Thyroid gland (tissue), 4 donors: ENCODE measurements around the gene MESP1. TPM values are rescaled to one million over a fixed set of nuclear protein-coding genes. Genes with fewer than 3 reads are reported as not detected.

Experiments
- DNase-seq, 2 donors: peaks; one replicate each; pipeline ENCODE4 v3.0.0-alpha.2; 2019
- H3K27ac ChIP-seq, 3 donors: fragments of 200-600 bp; sonication (generic); 1 replicate in 2 of 3; 2 replicates in 1 of 3; pipeline ENCODE4 v1.5.1; 2016 to 2019; ENCODE audit warnings: mild to moderate bottlenecking in 1 of 3, moderate library complexity in 1 of 3
- H3K27me3 ChIP-seq: fragments of 200-600 bp; sonication (generic); one replicate; pipeline ENCODE4 v1.5.1; 2019
- H3K36me3 ChIP-seq, 2 donors: fragments of 200-600 bp; sonication (generic); one replicate each; pipeline ENCODE4 v1.5.1; 2016 to 2019
- H3K4me1 ChIP-seq, 2 donors: fragments of 200-600 bp; sonication (generic); one replicate each; pipeline ENCODE4 v1.5.1; 2017 to 2019
- H3K4me3 ChIP-seq, 3 donors: fragments of 200-600 bp; sonication (generic); replicated peaks in 1 of 3; 1 replicate in 2 of 3; 2 replicates in 1 of 3; pipeline ENCODE4 v1.5.1; 2016; ENCODE audit warnings: mild to moderate bottlenecking in 1 of 3
- H3K9me3 ChIP-seq: fragments of 200-600 bp; sonication (generic); one replicate; pipeline ENCODE4 v1.5.1; 2017
- POLR2A ChIP-seq, 2 donors: fragments of 450-650 bp; IDR thresholded peaks; one replicate each; pipeline ENCODE4 v1.6.1; 2017; ENCODE audit warnings: antibody characterized with exemption in 2 of 2, mild to moderate bottlenecking in 2 of 2, moderate library complexity in 1 of 2
- WGBS, 2 donors: methylation state at CpG; one replicate each; pipeline ENCODE4 v1.1.5; 2017; 5-methylcytosine and 5-hydroxymethylcytosine counted together
- intact Hi-C: fragments of 100-400 bp; cut with DNase I; formaldehyde crosslinking; loops from one replicate; pipeline ENCODE4 v1.15.1; 2023
- total RNA-seq, 4 donors: library from RNA; depleted of rRNA; stranded (reverse); fragments of >200 nt; gene quantifications; one replicate each; pipeline ENCODE4 v1.2.3, GENCODE V29; 2016
- TF ChIP-seq, protein P1 (sequence below), 6 experiments: fragments of 200-600 bp in 3 of 6; fragments of 450-650 bp in 3 of 6; sonication (generic) in 3 of 6; IDR thresholded peaks; one replicate each; pipeline ENCODE4 v1.5.1; 2016 to 2019; ENCODE audit warnings: antibody characterized with exemption in 6 of 6, mild to moderate bottlenecking in 2 of 6, inconsistent platforms in 1 of 6, moderate library complexity in 1 of 6

MESP1 gene
- total RNA-seq, 4 donors from 2014 or later = 1.9 to 2.6 (median 2.1) TPM; not detected in 1

DNA sequence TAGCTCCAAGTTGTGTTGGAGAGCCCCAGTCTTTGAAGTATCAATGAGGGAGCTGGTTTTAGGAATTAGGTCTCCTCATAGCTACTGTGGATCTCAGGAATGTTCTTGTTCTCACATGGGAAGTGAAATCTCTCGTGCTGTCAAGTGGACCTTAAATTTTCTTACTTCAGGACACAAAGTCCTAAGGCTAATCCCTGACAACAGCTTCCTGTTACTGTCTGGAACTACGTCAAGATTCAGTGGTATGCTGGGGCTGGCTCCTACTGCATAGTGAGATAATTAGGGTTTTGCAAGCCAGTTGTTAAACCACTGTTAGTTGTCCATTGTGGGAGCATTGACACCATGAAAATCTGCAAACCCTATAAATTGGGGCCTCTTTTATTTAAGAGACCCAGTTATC, 22.8 kb downstream of the MESP1 start:
- H3K36me3 ChIP-seq = no peaks in the 10 kb centered on the region
- no peak overlapping the region for H3K4me3 ChIP-seq
- no peaks in the 10 kb centered on the region for H3K9me3 ChIP-seq
- no peaks in the 10 kb centered on the region for H3K27me3 ChIP-seq
- no peak overlapping the region for H3K27ac ChIP-seq
- intact Hi-C loops = no loop called here
- no peak for DNase-seq
- H3K4me1 ChIP-seq = no peaks in the 10 kb centered on the region
- TF ChIP-seq, protein P1, sequence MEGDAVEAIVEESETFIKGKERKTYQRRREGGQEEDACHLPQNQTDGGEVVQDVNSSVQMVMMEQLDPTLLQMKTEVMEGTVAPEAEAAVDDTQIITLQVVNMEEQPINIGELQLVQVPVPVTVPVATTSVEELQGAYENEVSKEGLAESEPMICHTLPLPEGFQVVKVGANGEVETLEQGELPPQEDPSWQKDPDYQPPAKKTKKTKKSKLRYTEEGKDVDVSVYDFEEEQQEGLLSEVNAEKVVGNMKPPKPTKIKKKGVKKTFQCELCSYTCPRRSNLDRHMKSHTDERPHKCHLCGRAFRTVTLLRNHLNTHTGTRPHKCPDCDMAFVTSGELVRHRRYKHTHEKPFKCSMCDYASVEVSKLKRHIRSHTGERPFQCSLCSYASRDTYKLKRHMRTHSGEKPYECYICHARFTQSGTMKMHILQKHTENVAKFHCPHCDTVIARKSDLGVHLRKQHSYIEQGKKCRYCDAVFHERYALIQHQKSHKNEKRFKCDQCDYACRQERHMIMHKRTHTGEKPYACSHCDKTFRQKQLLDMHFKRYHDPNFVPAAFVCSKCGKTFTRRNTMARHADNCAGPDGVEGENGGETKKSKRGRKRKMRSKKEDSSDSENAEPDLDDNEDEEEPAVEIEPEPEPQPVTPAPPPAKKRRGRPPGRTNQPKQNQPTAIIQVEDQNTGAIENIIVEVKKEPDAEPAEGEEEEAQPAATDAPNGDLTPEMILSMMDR (IDR thresholded peaks at IDR 0.05) = no peak
- TF ChIP-seq POLR2A (IDR thresholded peaks at IDR 0.05) = no peak
- 77 to 82% methylated on average over 2 of the region's 2 CpGs for WGBS, 2 donors

DNA sequence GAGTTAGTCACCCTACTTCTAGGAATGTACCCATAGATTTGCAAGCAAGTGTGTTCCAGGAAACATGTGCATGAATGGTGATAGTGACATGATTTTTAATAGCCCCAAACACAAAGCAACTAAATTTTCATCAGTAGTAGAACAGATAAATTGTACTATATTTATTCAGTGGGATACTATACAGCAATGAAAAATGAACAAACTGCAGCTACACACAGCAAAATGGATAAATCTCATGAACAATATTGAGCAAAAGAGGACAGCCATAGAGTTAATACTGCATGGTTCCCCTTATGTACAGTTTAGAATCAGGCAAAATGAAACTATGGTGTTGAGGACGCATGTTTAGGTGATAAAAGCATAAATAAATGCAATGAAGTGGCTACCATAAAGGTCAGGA, 26.0 kb downstream of the MESP1 start:
- intact Hi-C loops = no loop called here
- no peak for DNase-seq
- no peak overlapping the region for H3K27ac ChIP-seq
- no peaks in the 10 kb centered on the region for H3K36me3 ChIP-seq
- TF ChIP-seq, protein P1 (IDR thresholded peaks at IDR 0.05) = no peak
- no peak for TF ChIP-seq POLR2A (IDR thresholded peaks at IDR 0.05)
- H3K27me3 ChIP-seq = no peaks in the 10 kb centered on the region
- 98 to 100% methylated on average over 1 of the region's 1 CpG for whole genome bisulfite sequencing, 2 donors
- no peak overlapping the region for H3K4me3 ChIP-seq
- no peaks in the 10 kb centered on the region for H3K9me3 ChIP-seq
- no peaks in the 10 kb centered on the region for H3K4me1 ChIP-seq

DNA sequence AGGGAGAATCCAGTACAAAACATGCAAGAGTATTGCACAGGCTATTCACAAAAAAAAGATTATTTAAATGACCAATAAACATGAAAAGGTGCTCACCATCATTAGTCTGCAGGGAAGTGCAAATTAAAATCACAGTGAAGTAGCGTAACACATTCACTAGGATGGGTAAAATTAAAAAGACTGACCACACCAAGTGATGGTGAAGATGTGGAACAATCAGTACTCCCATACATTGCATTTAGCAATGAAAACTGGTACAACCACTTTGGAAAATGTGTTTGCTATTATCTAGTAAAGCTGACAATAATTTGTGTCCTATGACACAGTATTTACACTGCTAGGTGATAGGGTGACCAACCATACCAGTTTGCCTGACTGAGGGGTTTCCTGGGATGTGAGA, 26.4 kb downstream of the MESP1 start:
- TF ChIP-seq, protein P1 (IDR thresholded peaks at IDR 0.05) = no peak
- TF ChIP-seq POLR2A (IDR thresholded peaks at IDR 0.05) = no peak

DNA sequence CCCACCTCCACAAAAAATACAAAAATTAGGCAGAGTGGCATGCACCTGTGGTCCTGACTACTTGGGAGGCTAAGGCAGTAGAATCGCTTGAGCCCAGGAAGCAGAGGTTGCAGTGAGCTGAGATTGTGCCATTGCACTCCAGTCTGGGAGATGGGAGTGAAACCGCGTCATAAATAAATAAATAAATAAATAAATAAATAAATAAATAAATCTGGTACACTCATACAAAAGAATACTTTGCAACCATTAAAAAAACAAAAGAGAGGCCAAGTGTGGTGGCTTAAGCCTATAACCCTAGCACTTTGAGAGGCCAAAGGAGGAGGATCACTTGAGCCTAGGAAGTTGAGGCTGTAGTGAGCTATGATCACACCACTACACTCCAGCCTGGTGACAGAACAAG, 28.0 kb downstream of the MESP1 start:
- intact Hi-C loops = no loop called here
- WGBS, 2 donors = 80 to 94% methylated on average over 3 of the region's 3 CpGs
- no peaks in the 10 kb centered on the region for H3K27me3 ChIP-seq
- no peak for DNase-seq
- no peak overlapping the region for H3K27ac ChIP-seq
- no peaks in the 10 kb centered on the region for H3K36me3 ChIP-seq
- H3K4me1 ChIP-seq = no peaks in the 10 kb centered on the region
- no peak overlapping the region for H3K4me3 ChIP-seq
- no peaks in the 10 kb centered on the region for H3K9me3 ChIP-seq
- TF ChIP-seq, protein P1 (IDR thresholded peaks at IDR 0.05) = no peak
- TF ChIP-seq POLR2A (IDR thresholded peaks at IDR 0.05) = no peak

More for the DNA sequence above, 26.4 kb downstream of the MESP1 start:
- Histone ChIP-seq H3K27me3 (no peaks in the 10 kb centered on the region), H3K36me3 (no peaks in the 10 kb centered on the region), H3K9me3 (no peaks in the 10 kb centered on the region), H3K4me3 (no peak overlapping the region), H3K4me1 (no peaks in the 10 kb centered on the region), H3K27ac (no peak overlapping the region)
- no peak for DNase-seq
- 100% methylated on average over 1 of the region's 1 CpG for WGBS, 2 donors
- intact Hi-C loops = no loop called here

- no peak overlapping the region for H3K27ac ChIP-seq
- H3K36me3 ChIP-seq = no peaks in the 10 kb centered on the region
- DNase-seq = no peak
- H3K4me3 ChIP-seq = no peak overlapping the region
- intact Hi-C loops = no loop called here
- H3K4me1 ChIP-seq = peaks cover 0 to 3% of the 10 kb centered on the region in 2 donors
- H3K27me3 ChIP-seq = no peaks in the 10 kb centered on the region
- H3K9me3 ChIP-seq = no peaks in the 10 kb centered on the region
- TF ChIP-seq, protein P1 (IDR thresholded peaks at IDR 0.05) = no peak
- TF ChIP-seq POLR2A (IDR thresholded peaks at IDR 0.05) = no peak
- 78 to 88% methylated on average over 2 of the region's 2 CpGs for WGBS, 2 donors
Measured at GRCh38 chr15:89714775-89715174, 36.3 kb downstream of the MESP1 start.
